HepG2 (cell line): Measurements from ENCODE around the gene FAM174C. TPM values are rescaled to one million over a fixed set of nuclear protein-coding genes. Genes with fewer than 3 reads are reported as not detected.

ENCODE experiments used
- ARID2 ChIP-seq: sonication (generic); formaldehyde crosslinking; IDR thresholded peaks from 2 replicates; pipeline ENCODE4 v1.8.1; 2022; ENCODE audit warnings: mild to moderate bottlenecking, missing genetic modification reagents, borderline replicate concordance
- KMT2A ChIP-seq: sonication (generic); formaldehyde crosslinking; IDR thresholded peaks from 2 replicates; pipeline ENCODE4 v1.4.0; 2020; ENCODE audit warnings: missing genetic modification reagents
- MTA1 ChIP-seq: sonication (generic); formaldehyde crosslinking; IDR thresholded peaks from 2 replicates; pipeline ENCODE4 v1.4.0; 2020; ENCODE audit warnings: missing genetic modification reagents, mild to moderate bottlenecking, borderline replicate concordance
- MTF1 ChIP-seq: sonication (generic); formaldehyde crosslinking; IDR thresholded peaks from 2 replicates; pipeline ENCODE4 v1.5.0; 2020; ENCODE audit warnings: missing genetic modification reagents
- NR0B2 ChIP-seq: sonication (generic); formaldehyde crosslinking; IDR thresholded peaks from 2 replicates; pipeline ENCODE4 v1.4.0; 2020; ENCODE audit warnings: mild to moderate bottlenecking, missing genetic modification reagents
- POLR2A ChIP-seq, 2 experiments: IDR thresholded peaks; 2 replicates each; pipeline ENCODE4 v1.6.1; 2011; ENCODE audit warnings: low read depth in 2 of 2, low read length in 2 of 2, mild to moderate bottlenecking in 1 of 2, moderate library complexity in 1 of 2; ENCODE audit not compliant: insufficient read depth in 1 of 2
- RBM39 ChIP-seq: fragments of 200-400 bp; formaldehyde crosslinking; IDR thresholded peaks from one replicate; pipeline ENCODE4 v1.6.1; 2018; ENCODE audit warnings: antibody characterized with exemption, mild to moderate bottlenecking, low read depth, low read length; ENCODE audit not compliant: poor library complexity, severe bottlenecking
- REXO4 ChIP-seq: sonication (generic); formaldehyde crosslinking; IDR thresholded peaks from 2 replicates; pipeline ENCODE4 v1.8.0; 2022; ENCODE audit warnings: missing genetic modification reagents, mild to moderate bottlenecking, borderline replicate concordance
- SMAD1 ChIP-seq: sonication (generic); formaldehyde crosslinking; IDR thresholded peaks from 2 replicates; pipeline ENCODE4 v1.4.0; 2020; ENCODE audit warnings: missing genetic modification reagents, low read depth, mild to moderate bottlenecking, borderline replicate concordance
- SMAD9 ChIP-seq: sonication (generic); formaldehyde crosslinking; IDR thresholded peaks from 2 replicates; pipeline ENCODE4 v1.5.1; 2020; ENCODE audit warnings: mild to moderate bottlenecking, missing genetic modification reagents
- SP1 ChIP-seq, 2 experiments: fragments of 450-650 bp in 1 of 2; sonication (generic) in 1 of 2; formaldehyde crosslinking in 1 of 2; IDR thresholded peaks; 2 replicates each; pipeline versions ENCODE4 v1.4.0 to v1.6.1; 2016 to 2020; ENCODE audit warnings: missing genetic modification reagents in 1 of 2
- SRSF9 ChIP-seq: fragments of 200-400 bp; formaldehyde crosslinking; IDR thresholded peaks from 2 replicates; pipeline ENCODE4 v1.6.1; 2018; ENCODE audit warnings: borderline replicate concordance, mild to moderate bottlenecking, low read depth, low read length; ENCODE audit not compliant: insufficient read depth, poor library complexity, severe bottlenecking
- SSRP1 ChIP-seq: IDR thresholded peaks from 2 replicates; pipeline ENCODE4 v1.6.1; 2016; ENCODE audit warnings: control low read depth
- ZBTB21 ChIP-seq: sonication (generic); formaldehyde crosslinking; IDR thresholded peaks from 2 replicates; pipeline ENCODE4 v1.4.0; 2020; ENCODE audit warnings: missing genetic modification reagents
- ZBTB33 ChIP-seq: sonication (generic); formaldehyde crosslinking; IDR thresholded peaks from 2 replicates; pipeline ENCODE4 v1.4.0; 2020; ENCODE audit warnings: missing genetic modification reagents
- ZEB1 ChIP-seq: IDR thresholded peaks from 2 replicates; pipeline ENCODE4 v1.6.1; 2012; ENCODE audit warnings: mild to moderate bottlenecking, low read depth, inconsistent platforms; ENCODE audit not compliant: insufficient replicate concordance
- ZFX ChIP-seq: sonication (generic); formaldehyde crosslinking; IDR thresholded peaks from 2 replicates; pipeline ENCODE4 v1.4.0; 2020; ENCODE audit warnings: mild to moderate bottlenecking, low read depth, missing genetic modification reagents, moderate library complexity
- ZNF232 ChIP-seq: sonication (generic); formaldehyde crosslinking; IDR thresholded peaks from 2 replicates; pipeline ENCODE4 v1.4.0; 2020; ENCODE audit warnings: missing genetic modification reagents, borderline replicate concordance
- ZNF24 ChIP-seq: fragments of 450-650 bp; IDR thresholded peaks from 2 replicates; pipeline ENCODE4 v1.6.1; 2017; ENCODE audit warnings: antibody characterized with exemption, mild to moderate bottlenecking
- ZNF264 ChIP-seq: sonication (generic); formaldehyde crosslinking; IDR thresholded peaks from 2 replicates; pipeline ENCODE4 v1.4.0; 2020; ENCODE audit warnings: missing genetic modification reagents
- ZNF296 ChIP-seq: sonication (generic); formaldehyde crosslinking; conservative IDR thresholded peaks from 2 replicates; pipeline ENCODE4 v1.5.0; 2020; ENCODE audit warnings: mild to moderate bottlenecking, missing genetic modification reagents
- ZNF703 ChIP-seq: sonication (generic); formaldehyde crosslinking; IDR thresholded peaks from 2 replicates; pipeline ENCODE4 v1.5.1; 2020; ENCODE audit warnings: missing genetic modification reagents, mild to moderate bottlenecking, moderate library complexity, borderline replicate concordance
- polyA plus RNA-seq, 8 experiments: library from polyadenylated mRNA; depleted of rRNA in 3 of 8; stranded (reverse) in 7 of 8; unstranded in 1 of 8; fragments of >200 nt; fragmentation: Illumina TruSeq in 4 of 8; extraction: Trizol in 4 of 8; gene quantifications; 2 replicates each; pipeline versions ENCODE4 v1.2.1 to v1.2.3, GENCODE V29; 2011 to 2016; ENCODE audit warnings: low read depth in 4 of 8, missing spikeins in 1 of 8, mixed read lengths in 1 of 8; ENCODE audit not compliant: insufficient read depth in 1 of 8
- total RNA-seq, 5 experiments: library from RNA; depleted of rRNA; stranded (reverse); fragments of >200 nt; fragmentation: Illumina TruSeq; extraction: Trizol; gene quantifications; 2 replicates each; pipeline ENCODE4 v1.2.3, GENCODE V29; 2016; ENCODE audit warnings: low read depth in 1 of 5
- TF ChIP-seq, protein P1 (sequence below): sonication (generic); formaldehyde crosslinking; IDR thresholded peaks from 2 replicates; pipeline ENCODE4 v1.4.0; 2020; ENCODE audit warnings: missing genetic modification reagents, borderline replicate concordance

FAM174C gene
- total and polyA plus RNA-seq, 2 of the 13 experiments (the other 11 are each of a cell fraction or from before 2014, with no cell fraction given), result 19.5 to 31.3 TPM

GRCh38 chr19:1261798-1262622, 13.3 kb upstream of the FAM174C start (continued):
- TF ChIP-seq, protein P1, sequence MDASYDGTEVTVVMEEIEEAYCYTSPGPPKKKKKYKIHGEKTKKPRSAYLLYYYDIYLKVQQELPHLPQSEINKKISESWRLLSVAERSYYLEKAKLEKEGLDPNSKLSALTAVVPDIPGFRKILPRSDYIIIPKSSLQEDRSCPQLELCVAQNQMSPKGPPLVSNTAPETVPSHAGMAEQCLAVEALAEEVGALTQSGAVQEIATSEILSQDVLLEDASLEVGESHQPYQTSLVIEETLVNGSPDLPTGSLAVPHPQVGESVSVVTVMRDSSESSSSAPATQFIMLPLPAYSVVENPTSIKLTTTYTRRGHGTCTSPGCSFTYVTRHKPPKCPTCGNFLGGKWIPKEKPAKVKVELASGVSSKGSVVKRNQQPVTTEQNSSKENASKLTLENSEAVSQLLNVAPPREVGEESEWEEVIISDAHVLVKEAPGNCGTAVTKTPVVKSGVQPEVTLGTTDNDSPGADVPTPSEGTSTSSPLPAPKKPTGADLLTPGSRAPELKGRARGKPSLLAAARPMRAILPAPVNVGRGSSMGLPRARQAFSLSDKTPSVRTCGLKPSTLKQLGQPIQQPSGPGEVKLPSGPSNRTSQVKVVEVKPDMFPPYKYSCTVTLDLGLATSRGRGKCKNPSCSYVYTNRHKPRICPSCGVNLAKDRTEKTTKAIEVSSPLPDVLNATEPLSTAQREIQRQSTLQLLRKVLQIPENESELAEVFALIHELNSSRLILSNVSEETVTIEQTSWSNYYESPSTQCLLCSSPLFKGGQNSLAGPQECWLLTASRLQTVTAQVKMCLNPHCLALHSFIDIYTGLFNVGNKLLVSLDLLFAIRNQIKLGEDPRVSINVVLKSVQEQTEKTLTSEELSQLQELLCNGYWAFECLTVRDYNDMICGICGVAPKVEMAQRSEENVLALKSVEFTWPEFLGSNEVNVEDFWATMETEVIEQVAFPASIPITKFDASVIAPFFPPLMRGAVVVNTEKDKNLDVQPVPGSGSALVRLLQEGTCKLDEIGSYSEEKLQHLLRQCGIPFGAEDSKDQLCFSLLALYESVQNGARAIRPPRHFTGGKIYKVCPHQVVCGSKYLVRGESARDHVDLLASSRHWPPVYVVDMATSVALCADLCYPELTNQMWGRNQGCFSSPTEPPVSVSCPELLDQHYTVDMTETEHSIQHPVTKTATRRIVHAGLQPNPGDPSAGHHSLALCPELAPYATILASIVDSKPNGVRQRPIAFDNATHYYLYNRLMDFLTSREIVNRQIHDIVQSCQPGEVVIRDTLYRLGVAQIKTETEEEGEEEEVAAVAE (CRISPR knock-in tag), result 0 out of 2 replicates have a peak, but pooled peaks have one; percentile 60
- TF ChIP-seq ARID2 (CRISPR knock-in tag) (no peak), KMT2A (CRISPR knock-in tag) (peak; percentile 36; the same call in 1 of the 2 replicates), ZNF703 (CRISPR knock-in tag) (no peak), SSRP1 (CRISPR knock-in tag) (no peak), RBM39 (peak; percentile 37), REXO4 (no peak), ZBTB21 (CRISPR knock-in tag) (0 out of 2 replicates have a peak, but pooled peaks have one; percentile 16), SMAD1 (CRISPR knock-in tag) (no peak), SP1 (IDR thresholded peaks at IDR 0.05) (no peak), SP1 (CRISPR knock-in tag; IDR thresholded peaks at IDR 0.05) (peak; percentile 11; the same call in 1 of the 2 replicates), MTF1 (CRISPR knock-in tag) (no peak), ZNF24 (no peak), ZEB1 (no peak), ZNF264 (CRISPR knock-in tag) (no peak), POLR2A (IDR thresholded peaks at IDR 0.05; ENCODE audit: insufficient read depth in 1 of 2, low read depth in 2 of 2, low read length in 2 of 2) (peak in 1 of 2 experiments; percentile 58; a peak in 2 of 4 replicates), SMAD9 (CRISPR knock-in tag) (0 out of 2 replicates have a peak, but pooled peaks have one; percentile 15), SRSF9 (no peak), NR0B2 (CRISPR knock-in tag) (no peak), ZNF232 (CRISPR knock-in tag) (no peak), MTA1 (0 out of 2 replicates have a peak, but pooled peaks have one; percentile 41), ZFX (CRISPR knock-in tag) (peak; percentile 61), ZNF296 (CRISPR knock-in tag) (peak; percentile 66; the same call in 1 of the 2 replicates), ZBTB33 (CRISPR knock-in tag) (no peak)
